C4-2B (cell line): ENCODE data around the gene ST6GALNAC3.

ENCODE experiments used
- H3K27ac ChIP-seq: fragments of 450-650 bp; 2 replicates; pipeline ENCODE4 v1.5.1; 2017
- CTCF ChIP-seq: fragments of 450-650 bp; conservative IDR thresholded peaks from 2 replicates; pipeline ENCODE4 v1.5.1; 2017; ENCODE audit warnings: mild to moderate bottlenecking
- ZFX ChIP-seq: fragments of 450-650 bp; IDR thresholded peaks from 2 replicates; pipeline ENCODE4 v1.6.1; 2017

Gene ST6GALNAC3

DNA sequence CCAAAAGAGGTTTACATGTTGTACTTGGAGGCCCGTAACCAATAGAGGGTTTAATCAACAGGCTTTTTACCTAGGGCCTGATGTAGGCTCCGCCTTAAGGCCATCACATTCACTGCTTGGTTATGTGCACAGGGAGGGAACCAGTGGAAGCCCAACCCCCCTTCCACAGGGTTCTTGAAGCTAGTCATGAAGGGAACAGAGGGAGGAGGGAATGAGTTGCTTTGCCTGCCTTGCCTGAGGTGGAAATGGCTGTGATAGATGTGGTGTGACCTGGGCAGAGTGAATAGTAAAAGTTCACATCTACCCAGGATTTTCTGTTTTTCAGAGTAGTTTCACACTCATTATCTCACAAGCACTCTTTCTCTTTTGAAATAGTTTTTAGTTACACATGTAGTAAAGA lies 215.1 kb downstream of the ST6GALNAC3 start:
- no peak overlapping the region for H3K27ac ChIP-seq
- TF ChIP-seq CTCF = no peak
- TF ChIP-seq ZFX = no peak

GRCh38 chr1:76290271-76290670 lies 215.7 kb downstream of the ST6GALNAC3 start:
- H3K27ac ChIP-seq = no peak overlapping the region
- TF ChIP-seq ZFX = no peak
- TF ChIP-seq CTCF = no peak

DNA sequence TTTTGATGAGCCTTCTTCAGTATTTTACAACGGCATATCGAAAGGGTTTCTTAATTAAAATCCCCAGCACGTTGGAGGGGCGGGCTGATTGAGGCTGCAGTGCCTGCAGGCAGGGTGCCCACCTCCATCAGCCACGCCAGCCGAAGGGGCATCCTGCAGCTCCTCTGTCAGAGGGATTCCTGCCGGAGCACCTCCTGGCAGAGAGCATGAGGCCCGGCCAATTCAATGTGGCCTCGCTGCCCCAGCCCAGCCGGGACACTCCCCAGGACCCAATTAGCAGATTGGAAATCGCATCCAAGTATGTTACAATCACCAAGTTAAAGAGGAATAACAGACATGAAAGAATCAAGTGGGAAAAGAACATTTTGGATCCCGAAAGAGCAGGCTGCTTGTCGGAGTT lies 216.6 kb downstream of the ST6GALNAC3 start:
- H3K27ac ChIP-seq = no peak overlapping the region
- TF ChIP-seq ZFX = no peak
- no peak for TF ChIP-seq CTCF

DNA sequence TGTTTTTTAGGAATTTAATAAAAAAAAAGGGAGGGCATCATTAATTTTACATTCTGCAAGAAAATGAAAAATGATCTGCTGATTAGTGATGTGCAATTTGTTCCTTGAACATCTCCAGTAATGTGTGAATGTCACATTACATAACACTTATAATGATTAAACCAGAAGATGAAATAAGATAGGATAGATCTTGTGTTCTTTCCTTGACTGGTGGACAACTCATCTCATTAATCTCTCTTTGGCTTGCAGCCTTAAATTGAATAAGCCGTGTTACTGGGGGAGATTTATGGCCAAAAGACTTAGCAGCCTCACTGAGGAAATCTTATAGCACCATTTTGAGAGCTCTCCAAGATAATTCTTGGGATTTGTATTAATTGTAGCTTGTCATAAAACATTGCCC lies 217.2 kb downstream of the ST6GALNAC3 start:
- TF ChIP-seq ZFX (no peak), CTCF (no peak)

GRCh38 chr1:76292418-76293184 lies 218.1 kb downstream of the ST6GALNAC3 start:
- TF ChIP-seq CTCF (no peak), ZFX (no peak)
- no peak overlapping the region for H3K27ac ChIP-seq

More for the DNA sequence above, 217.2 kb downstream of the ST6GALNAC3 start:
- H3K27ac ChIP-seq = no peak overlapping the region

DNA sequence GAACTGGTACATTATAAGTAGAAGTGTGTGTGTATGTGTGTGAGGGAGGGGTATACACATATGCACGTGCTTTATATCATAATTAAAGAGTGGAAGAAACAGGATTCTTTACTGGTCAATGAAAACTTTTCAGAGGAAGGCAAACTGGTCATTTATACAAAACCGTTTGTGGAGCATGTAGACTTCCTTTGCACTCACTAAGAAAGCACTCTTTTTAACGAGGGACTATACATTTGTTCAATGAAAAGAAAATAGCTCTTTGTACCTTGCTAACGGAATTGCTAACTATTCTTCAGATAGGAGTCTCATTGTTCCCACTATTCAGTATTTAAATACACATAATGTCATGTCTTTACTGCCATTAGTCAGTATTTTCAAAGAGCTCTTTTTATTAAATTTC lies 219.3 kb downstream of the ST6GALNAC3 start:
- no peak overlapping the region for H3K27ac ChIP-seq
- TF ChIP-seq CTCF (no peak), ZFX (no peak)

GRCh38 chr1:76294482-76295194 lies 220.1 kb downstream of the ST6GALNAC3 start:
- no peak overlapping the region for H3K27ac ChIP-seq
- no peak for TF ChIP-seq ZFX
- TF ChIP-seq CTCF = no peak
